ENCODE measurements around the gene KIF2C. TPM values are rescaled to one million over a fixed set of nuclear protein-coding genes. Genes with fewer than 3 reads are reported as not detected.

The KIF2C gene
- total and polyA plus RNA-seq, 9 of the 15 experiments (the other 6 are each of a cell fraction or from before 2014, with no cell fraction given), result 84.9 to 226 (median 169) TPM

- TF ChIP-seq CREB3 (tag; conservative IDR thresholded peaks at IDR 0.05; ENCODE audit: low read depth) (no peak), ZBTB17 (CRISPR knock-in tag; IDR thresholded peaks at IDR 0.05) (0 out of 2 replicates have a peak, but pooled peaks have one; percentile 26), ZNF232 (CRISPR knock-in tag; IDR thresholded peaks at IDR 0.05) (no peak), ZNF274 (IDR thresholded peaks at IDR 0.05; ENCODE audit: borderline replicate concordance, low read depth, low read length) (no peak), MTA1 (IDR thresholded peaks at IDR 0.05; ENCODE audit: borderline replicate concordance) (peak; percentile 5; the same call in 1 of the 2 replicates), ZBTB43 (CRISPR knock-in tag; IDR thresholded peaks at IDR 0.05) (no peak), DLX4 (CRISPR knock-in tag; IDR thresholded peaks at IDR 0.05) (no peak), RBM22 (IDR thresholded peaks at IDR 0.05; ENCODE audit: low read depth, low read length, poor library complexity, severe bottlenecking) (no peak), PML (IDR thresholded peaks at IDR 0.05; ENCODE audit: low read length) (peak; percentile 89), ZNF76 (CRISPR knock-in tag; IDR thresholded peaks at IDR 0.05; ENCODE audit: borderline replicate concordance) (peak; percentile 16; the same call in 1 of the 2 replicates), PRMT5 (CRISPR knock-in tag; IDR thresholded peaks at IDR 0.05) (no peak), NR2C2 (CRISPR knock-in tag; IDR thresholded peaks at IDR 0.05) (peak; percentile 72), NR2C2 (tag; IDR thresholded peaks at IDR 0.05) (peak; percentile 55; the same call in 1 of the 2 replicates), MYBL2 (IDR thresholded peaks at IDR 0.05; ENCODE audit: low read depth) (peak; percentile 99), MYBL2 (CRISPR knock-in tag; IDR thresholded peaks at IDR 0.05; ENCODE audit: borderline replicate concordance) (no peak), RBM39 (optimal IDR thresholded peaks at IDR 0.05; ENCODE audit: low read depth, low read length) (peak; percentile 40), ZBTB7A (IDR thresholded peaks at IDR 0.05; ENCODE audit: borderline replicate concordance, control insufficient read depth, low read depth, low read length) (peak; percentile 80), LARP7 (IDR thresholded peaks at IDR 0.05) (no peak), RNF219 (CRISPR knock-in tag; IDR thresholded peaks at IDR 0.05) (no peak)
- TF ChIP-seq, protein P1, sequence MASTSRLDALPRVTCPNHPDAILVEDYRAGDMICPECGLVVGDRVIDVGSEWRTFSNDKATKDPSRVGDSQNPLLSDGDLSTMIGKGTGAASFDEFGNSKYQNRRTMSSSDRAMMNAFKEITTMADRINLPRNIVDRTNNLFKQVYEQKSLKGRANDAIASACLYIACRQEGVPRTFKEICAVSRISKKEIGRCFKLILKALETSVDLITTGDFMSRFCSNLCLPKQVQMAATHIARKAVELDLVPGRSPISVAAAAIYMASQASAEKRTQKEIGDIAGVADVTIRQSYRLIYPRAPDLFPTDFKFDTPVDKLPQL (IDR thresholded peaks at IDR 0.05; ENCODE audit: extremely low read depth, insufficient read length), result peak; percentile 38
- TF ChIP-seq, protein P2, sequence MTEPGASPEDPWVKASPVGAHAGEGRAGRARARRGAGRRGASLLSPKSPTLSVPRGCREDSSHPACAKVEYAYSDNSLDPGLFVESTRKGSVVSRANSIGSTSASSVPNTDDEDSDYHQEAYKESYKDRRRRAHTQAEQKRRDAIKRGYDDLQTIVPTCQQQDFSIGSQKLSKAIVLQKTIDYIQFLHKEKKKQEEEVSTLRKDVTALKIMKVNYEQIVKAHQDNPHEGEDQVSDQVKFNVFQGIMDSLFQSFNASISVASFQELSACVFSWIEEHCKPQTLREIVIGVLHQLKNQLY (CRISPR knock-in tag; conservative IDR thresholded peaks at IDR 0.05), result no peak
Measured at GRCh38 chr1:44739307-44740178, at the start of gene KIF2C (continued).

All from K562 (cell line).